ENCODE data around the gene RPTOR. TPM values are rescaled to one million over a fixed set of nuclear protein-coding genes. Genes with fewer than 3 reads are reported as not detected.

Gene RPTOR
- total and polyA plus RNA-seq, 4 donors = 12.4 to 46.1 (median 29.7) TPM

GRCh38 chr17:80751946-80752581, 207.4 kb downstream of the RPTOR start:
- no peaks in the 10 kb centered on the region for H3K27me3 ChIP-seq (ENCODE audit: control insufficient read depth in 3 of 3, insufficient read depth in 3 of 3, low read length in 2 of 3)
- no peak overlapping the region for H3K27ac ChIP-seq (ENCODE audit: low read depth in 1 of 2, low read length in 1 of 2)
- ATAC-seq (ENCODE audit: insufficient read depth, low FRiP score) (no peak), DNase-seq (no peak)
- peaks cover 0 to 18% (median 0%) of the 10 kb centered on the region in 5 donors for H3K4me1 ChIP-seq (ENCODE audit: control insufficient read depth in 5 of 5, insufficient read depth in 5 of 5, low read length in 5 of 5)
- peaks cover 0 to 1% (median 0%) of the 10 kb centered on the region in 4 donors for H3K9me3 ChIP-seq (ENCODE audit: control insufficient read depth in 4 of 4, insufficient read depth in 3 of 4, low read length in 3 of 4)
- H3K36me3 ChIP-seq (ENCODE audit: control insufficient read depth in 4 of 4, insufficient read depth in 4 of 4, low read length in 4 of 4) = peaks cover 0 to 11% (median 3%) of the 10 kb centered on the region in 4 donors
- H3K9ac ChIP-seq (ENCODE audit: insufficient read depth in 1 of 2, low read length in 2 of 2) = no peak overlapping the region
- no peak overlapping the region for H3K4me3 ChIP-seq
- no peak for TF ChIP-seq CTCF (IDR thresholded peaks at IDR 0.05; ENCODE audit: control extremely low read depth, extremely low read depth)
- 77 to 91% methylated on average over 6 of the region's 6 CpGs for WGBS, 2 donors

DNA sequence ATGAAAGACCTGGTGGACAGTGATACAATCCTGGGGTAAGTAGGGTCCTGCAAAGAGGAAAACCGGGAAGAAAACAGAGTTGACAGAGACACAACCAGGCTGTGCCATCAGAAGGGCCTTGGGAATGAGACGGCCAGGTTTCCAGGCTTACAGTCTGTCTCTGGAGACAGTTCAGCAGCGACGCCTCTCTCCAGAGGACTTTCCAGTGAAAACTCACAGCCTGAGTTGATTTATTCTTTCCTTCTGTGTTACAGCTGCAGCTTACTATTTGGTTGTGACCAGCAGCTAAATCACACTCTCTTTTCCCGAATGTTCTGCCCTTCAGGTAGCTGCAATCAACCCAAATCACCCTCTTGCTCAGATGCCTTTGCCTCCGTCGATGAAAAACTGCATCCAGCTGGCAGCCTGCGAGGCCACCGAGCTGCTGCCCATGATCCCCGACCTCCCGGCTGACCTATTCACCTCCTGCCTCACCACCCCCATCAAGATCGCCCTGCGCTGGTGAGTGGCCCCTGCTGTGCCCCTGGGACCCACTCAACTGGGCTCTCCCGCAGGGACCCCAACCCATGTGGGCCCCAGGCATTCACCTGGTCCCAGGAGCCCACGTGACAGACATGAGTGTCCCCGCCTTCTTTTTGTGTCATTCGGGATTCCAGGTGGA, 209.2 kb downstream of the RPTOR start:
- no peak overlapping the region for H3K4me3 ChIP-seq
- TF ChIP-seq CTCF (IDR thresholded peaks at IDR 0.05; ENCODE audit: control extremely low read depth, extremely low read depth) = no peak
- H3K9ac ChIP-seq (ENCODE audit: insufficient read depth in 1 of 2, low read length in 2 of 2) = no peak overlapping the region
- DNase-seq = no peak
- H3K4me1 ChIP-seq (ENCODE audit: control insufficient read depth in 5 of 5, insufficient read depth in 5 of 5, low read length in 5 of 5) = peaks cover 0 to 22% (median 2%) of the 10 kb centered on the region in 5 donors
- WGBS, 2 donors = 95% methylated on average over 17 of the region's 17 CpGs
- no peaks in the 10 kb centered on the region for H3K27me3 ChIP-seq (ENCODE audit: control insufficient read depth in 3 of 3, insufficient read depth in 3 of 3, low read length in 2 of 3)
- H3K9me3 ChIP-seq (ENCODE audit: control insufficient read depth in 4 of 4, insufficient read depth in 3 of 4, low read length in 3 of 4) = peaks cover 0 to 1% (median 0%) of the 10 kb centered on the region in 4 donors
- H3K27ac ChIP-seq (ENCODE audit: low read depth in 1 of 2, low read length in 1 of 2) = no peak overlapping the region
- ATAC-seq (ENCODE audit: insufficient read depth, low FRiP score) = no peak
- H3K36me3 ChIP-seq (ENCODE audit: control insufficient read depth in 4 of 4, insufficient read depth in 4 of 4, low read length in 4 of 4) = peaks cover 0 to 15% (median 3%) of the 10 kb centered on the region in 4 donors

GRCh38 chr17:80754846-80755245, 210.2 kb downstream of the RPTOR start:
- Histone ChIP-seq H3K4me1 (ENCODE audit: control insufficient read depth in 5 of 5, insufficient read depth in 5 of 5, low read length in 5 of 5) (peaks cover 0 to 31% (median 4%) of the 10 kb centered on the region in 5 donors), H3K36me3 (ENCODE audit: control insufficient read depth in 4 of 4, insufficient read depth in 4 of 4, low read length in 4 of 4) (peaks cover 0 to 16% (median 3%) of the 10 kb centered on the region in 4 donors), H3K27ac (ENCODE audit: low read depth in 1 of 2, low read length in 1 of 2) (no peak overlapping the region), H3K4me3 (no peak overlapping the region), H3K9me3 (ENCODE audit: control insufficient read depth in 4 of 4, insufficient read depth in 3 of 4, low read length in 3 of 4) (peaks cover 0 to 1% (median 0%) of the 10 kb centered on the region in 4 donors), H3K9ac (ENCODE audit: insufficient read depth in 1 of 2, low read length in 2 of 2) (no peak overlapping the region), H3K27me3 (ENCODE audit: control insufficient read depth in 3 of 3, insufficient read depth in 3 of 3, low read length in 2 of 3) (no peaks in the 10 kb centered on the region)
- no peak for TF ChIP-seq CTCF (IDR thresholded peaks at IDR 0.05; ENCODE audit: control extremely low read depth, extremely low read depth)
- DNase-seq = no peak
- no peak for ATAC-seq (ENCODE audit: insufficient read depth, low FRiP score)
- WGBS, 2 donors = 91 to 96% methylated on average over 9 of the region's 9 CpGs

Data from lung (tissue), 12 donors.